ENCODE measurements around the gene GALR3.

GALR3 gene

DNA sequence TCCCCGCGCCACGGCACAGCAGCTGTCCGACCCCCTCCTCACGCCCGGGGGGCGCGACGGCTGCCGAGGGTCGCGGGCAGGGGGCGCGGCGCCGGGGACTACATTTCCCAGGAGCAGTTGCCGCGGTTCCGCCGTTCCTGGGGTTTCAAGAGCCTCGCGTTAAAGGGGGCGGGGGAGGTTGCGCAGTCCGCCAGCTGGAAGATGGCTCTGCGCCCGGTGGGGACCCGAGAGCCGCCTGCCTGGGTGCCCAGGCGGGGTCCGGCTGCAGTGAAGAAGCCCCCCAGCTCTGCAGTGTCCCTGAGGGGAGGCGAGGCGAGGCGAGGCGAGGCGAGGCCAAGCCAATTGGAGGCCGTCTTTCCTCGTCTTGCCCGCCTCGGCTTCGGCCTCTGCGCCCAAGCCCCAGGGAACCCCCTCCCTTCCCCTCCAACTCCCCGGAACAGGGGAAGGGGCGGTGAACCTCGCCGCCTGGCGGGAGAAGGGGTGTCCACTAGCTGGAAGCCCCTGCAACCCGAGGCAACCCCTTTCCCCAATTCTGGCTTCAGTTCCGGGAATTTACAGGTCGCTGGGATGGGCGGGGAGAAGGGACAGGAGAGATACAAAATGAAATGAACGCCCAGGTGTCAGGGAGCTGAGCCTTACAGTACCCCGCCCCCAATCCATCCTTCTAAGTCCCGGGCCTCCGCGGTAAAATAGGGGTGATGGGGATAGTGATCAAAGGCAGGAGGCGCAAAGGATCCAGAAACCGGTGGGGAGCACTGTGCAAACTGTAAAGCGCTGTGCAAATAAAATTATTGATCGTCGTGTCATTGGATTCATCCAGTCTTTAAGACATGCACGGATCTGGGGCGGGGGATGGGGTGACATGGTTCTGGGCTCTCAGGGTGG, 20.6 kb upstream of the GALR3 start (continued):
- TF ChIP-seq, protein P1, sequence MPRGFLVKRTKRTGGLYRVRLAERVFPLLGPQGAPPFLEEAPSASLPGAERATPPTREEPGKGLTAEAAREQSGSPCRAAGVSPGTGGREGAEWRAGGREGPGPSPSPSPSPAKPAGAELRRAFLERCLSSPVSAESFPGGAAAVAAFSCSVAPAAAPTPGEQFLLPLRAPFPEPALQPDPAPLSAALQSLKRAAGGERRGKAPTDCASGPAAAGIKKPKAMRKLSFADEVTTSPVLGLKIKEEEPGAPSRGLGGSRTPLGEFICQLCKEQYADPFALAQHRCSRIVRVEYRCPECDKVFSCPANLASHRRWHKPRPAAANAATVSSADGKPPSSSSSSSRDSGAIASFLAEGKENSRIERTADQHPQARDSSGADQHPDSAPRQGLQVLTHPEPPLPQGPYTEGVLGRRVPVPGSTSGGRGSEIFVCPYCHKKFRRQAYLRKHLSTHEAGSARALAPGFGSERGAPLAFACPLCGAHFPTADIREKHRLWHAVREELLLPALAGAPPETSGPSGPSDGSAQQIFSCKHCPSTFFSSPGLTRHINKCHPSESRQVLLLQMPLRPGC (tag by site-specific recombination; IDR thresholded peaks at IDR 0.05), result no peak
- TF ChIP-seq, protein P2, sequence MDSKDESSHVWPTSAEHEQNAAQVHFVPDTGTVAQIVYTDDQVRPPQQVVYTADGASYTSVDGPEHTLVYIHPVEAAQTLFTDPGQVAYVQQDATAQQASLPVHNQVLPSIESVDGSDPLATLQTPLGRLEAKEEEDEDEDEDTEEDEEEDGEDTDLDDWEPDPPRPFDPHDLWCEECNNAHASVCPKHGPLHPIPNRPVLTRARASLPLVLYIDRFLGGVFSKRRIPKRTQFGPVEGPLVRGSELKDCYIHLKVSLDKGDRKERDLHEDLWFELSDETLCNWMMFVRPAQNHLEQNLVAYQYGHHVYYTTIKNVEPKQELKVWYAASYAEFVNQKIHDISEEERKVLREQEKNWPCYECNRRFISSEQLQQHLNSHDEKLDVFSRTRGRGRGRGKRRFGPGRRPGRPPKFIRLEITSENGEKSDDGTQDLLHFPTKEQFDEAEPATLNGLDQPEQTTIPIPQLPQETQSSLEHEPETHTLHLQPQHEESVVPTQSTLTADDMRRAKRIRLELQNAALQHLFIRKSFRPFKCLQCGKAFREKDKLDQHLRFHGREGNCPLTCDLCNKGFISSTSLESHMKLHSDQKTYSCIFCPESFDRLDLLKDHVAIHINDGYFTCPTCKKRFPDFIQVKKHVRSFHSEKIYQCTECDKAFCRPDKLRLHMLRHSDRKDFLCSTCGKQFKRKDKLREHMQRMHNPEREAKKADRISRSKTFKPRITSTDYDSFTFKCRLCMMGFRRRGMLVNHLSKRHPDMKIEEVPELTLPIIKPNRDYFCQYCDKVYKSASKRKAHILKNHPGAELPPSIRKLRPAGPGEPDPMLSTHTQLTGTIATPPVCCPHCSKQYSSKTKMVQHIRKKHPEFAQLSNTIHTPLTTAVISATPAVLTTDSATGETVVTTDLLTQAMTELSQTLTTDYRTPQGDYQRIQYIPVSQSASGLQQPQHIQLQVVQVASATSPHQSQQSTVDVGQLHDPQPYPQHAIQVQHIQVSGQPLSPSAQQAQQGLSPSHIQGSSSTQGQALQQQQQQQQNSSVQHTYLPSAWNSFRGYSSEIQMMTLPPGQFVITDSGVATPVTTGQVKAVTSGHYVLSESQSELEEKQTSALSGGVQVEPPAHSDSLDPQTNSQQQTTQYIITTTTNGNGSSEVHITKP (tag by site-specific recombination; IDR thresholded peaks at IDR 0.05), result peak; percentile 83
- TF ChIP-seq SP3 (tag by site-specific recombination; IDR thresholded peaks at IDR 0.05) (peak; percentile 44), ZNF596 (tag by site-specific recombination; IDR thresholded peaks at IDR 0.05) (no peak), ZNF843 (tag by site-specific recombination; IDR thresholded peaks at IDR 0.05) (no peak)
- TF ChIP-seq, protein P3, sequence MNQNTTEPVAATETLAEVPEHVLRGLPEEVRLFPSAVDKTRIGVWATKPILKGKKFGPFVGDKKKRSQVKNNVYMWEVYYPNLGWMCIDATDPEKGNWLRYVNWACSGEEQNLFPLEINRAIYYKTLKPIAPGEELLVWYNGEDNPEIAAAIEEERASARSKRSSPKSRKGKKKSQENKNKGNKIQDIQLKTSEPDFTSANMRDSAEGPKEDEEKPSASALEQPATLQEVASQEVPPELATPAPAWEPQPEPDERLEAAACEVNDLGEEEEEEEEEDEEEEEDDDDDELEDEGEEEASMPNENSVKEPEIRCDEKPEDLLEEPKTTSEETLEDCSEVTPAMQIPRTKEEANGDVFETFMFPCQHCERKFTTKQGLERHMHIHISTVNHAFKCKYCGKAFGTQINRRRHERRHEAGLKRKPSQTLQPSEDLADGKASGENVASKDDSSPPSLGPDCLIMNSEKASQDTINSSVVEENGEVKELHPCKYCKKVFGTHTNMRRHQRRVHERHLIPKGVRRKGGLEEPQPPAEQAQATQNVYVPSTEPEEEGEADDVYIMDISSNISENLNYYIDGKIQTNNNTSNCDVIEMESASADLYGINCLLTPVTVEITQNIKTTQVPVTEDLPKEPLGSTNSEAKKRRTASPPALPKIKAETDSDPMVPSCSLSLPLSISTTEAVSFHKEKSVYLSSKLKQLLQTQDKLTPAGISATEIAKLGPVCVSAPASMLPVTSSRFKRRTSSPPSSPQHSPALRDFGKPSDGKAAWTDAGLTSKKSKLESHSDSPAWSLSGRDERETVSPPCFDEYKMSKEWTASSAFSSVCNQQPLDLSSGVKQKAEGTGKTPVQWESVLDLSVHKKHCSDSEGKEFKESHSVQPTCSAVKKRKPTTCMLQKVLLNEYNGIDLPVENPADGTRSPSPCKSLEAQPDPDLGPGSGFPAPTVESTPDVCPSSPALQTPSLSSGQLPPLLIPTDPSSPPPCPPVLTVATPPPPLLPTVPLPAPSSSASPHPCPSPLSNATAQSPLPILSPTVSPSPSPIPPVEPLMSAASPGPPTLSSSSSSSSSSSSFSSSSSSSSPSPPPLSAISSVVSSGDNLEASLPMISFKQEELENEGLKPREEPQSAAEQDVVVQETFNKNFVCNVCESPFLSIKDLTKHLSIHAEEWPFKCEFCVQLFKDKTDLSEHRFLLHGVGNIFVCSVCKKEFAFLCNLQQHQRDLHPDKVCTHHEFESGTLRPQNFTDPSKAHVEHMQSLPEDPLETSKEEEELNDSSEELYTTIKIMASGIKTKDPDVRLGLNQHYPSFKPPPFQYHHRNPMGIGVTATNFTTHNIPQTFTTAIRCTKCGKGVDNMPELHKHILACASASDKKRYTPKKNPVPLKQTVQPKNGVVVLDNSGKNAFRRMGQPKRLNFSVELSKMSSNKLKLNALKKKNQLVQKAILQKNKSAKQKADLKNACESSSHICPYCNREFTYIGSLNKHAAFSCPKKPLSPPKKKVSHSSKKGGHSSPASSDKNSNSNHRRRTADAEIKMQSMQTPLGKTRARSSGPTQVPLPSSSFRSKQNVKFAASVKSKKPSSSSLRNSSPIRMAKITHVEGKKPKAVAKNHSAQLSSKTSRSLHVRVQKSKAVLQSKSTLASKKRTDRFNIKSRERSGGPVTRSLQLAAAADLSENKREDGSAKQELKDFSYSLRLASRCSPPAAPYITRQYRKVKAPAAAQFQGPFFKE (tag by site-specific recombination; IDR thresholded peaks at IDR 0.05; ENCODE audit: borderline replicate concordance), result no peak

DNA sequence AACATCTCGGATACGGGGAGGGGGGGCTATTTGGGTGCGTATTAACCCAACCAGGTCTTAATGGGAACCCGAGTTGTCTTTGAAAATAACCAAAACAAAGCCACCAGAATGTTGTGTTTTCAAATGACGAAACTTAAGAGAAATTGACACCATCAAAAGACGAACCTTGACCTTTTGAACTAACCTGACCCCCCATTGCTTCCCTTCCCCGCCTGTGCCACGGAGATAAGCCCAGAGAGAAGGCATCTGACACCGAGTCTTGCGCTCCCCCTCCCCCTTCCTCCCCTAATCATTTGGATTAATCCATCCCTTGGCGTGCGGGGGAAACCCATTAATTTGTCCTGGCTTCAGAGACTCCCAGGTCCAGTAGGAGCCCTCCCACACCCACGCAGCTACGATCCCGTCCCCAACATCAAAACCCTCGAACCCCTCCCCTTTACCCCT, 20.0 kb upstream of the GALR3 start:
- ChIA-PET POLR2A (interaction anchor here (0.6 kb wide), 1 partner anchor 122 kb away, joined by 3 read pairs; no protein-coding TSS in a partner anchor), CTCF (interaction anchor here (0.7 to 1.1 kb wide), 2 partner anchors 20 to 259 kb away, joined by 4 to 5 read pairs; no protein-coding TSS in a partner anchor)
- no peaks in the 10 kb centered on the region for H3K9me3 ChIP-seq (ENCODE audit: control insufficient read depth, insufficient read depth, low read depth, low read length)
- H3K27ac ChIP-seq (ENCODE audit: extremely low read depth, low read depth, low read length), result no peak overlapping the region
- no peaks in the 10 kb centered on the region for H3K36me3 ChIP-seq (ENCODE audit: control insufficient read depth in 2 of 2, insufficient read depth in 1 of 2, low read length in 2 of 2)
- no peak overlapping the region for H3K4me3 ChIP-seq (ENCODE audit: low read depth, low read length)
- peaks cover 6% of the 10 kb centered on the region; the same call in 1 of the 2 replicates for H3K4me1 ChIP-seq (ENCODE audit: control insufficient read depth, insufficient read depth, low read length)
- TF ChIP-seq, protein P4, sequence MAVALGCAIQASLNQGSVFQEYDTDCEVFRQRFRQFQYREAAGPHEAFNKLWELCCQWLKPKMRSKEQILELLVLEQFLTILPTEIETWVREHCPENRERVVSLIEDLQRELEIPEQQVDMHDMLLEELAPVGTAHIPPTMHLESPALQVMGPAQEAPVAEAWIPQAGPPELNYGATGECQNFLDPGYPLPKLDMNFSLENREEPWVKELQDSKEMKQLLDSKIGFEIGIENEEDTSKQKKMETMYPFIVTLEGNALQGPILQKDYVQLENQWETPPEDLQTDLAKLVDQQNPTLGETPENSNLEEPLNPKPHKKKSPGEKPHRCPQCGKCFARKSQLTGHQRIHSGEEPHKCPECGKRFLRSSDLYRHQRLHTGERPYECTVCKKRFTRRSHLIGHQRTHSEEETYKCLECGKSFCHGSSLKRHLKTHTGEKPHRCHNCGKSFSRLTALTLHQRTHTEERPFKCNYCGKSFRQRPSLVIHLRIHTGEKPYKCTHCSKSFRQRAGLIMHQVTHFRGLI (tag by site-specific recombination; IDR thresholded peaks at IDR 0.05), result no peak
- TF ChIP-seq ZNF792 (tag by site-specific recombination; IDR thresholded peaks at IDR 0.05) (no peak), ZNF629 (tag by site-specific recombination; IDR thresholded peaks at IDR 0.05) (no peak), WT1 (tag by site-specific recombination; IDR thresholded peaks at IDR 0.05) (peak; percentile 61; the same call in 1 of the 2 replicates), GLIS2 (tag by site-specific recombination; IDR thresholded peaks at IDR 0.05) (peak; percentile 37; the same call in 1 of the 2 replicates), ZNF404 (tag by site-specific recombination; IDR thresholded peaks at IDR 0.05) (no peak), ZNF548 (tag by site-specific recombination; IDR thresholded peaks at IDR 0.05) (no peak), ZNF626 (tag by site-specific recombination; IDR thresholded peaks at IDR 0.05) (no peak), ZNF555 (tag by site-specific recombination; conservative IDR thresholded peaks at IDR 0.05) (no peak)
- TF ChIP-seq, protein P5, sequence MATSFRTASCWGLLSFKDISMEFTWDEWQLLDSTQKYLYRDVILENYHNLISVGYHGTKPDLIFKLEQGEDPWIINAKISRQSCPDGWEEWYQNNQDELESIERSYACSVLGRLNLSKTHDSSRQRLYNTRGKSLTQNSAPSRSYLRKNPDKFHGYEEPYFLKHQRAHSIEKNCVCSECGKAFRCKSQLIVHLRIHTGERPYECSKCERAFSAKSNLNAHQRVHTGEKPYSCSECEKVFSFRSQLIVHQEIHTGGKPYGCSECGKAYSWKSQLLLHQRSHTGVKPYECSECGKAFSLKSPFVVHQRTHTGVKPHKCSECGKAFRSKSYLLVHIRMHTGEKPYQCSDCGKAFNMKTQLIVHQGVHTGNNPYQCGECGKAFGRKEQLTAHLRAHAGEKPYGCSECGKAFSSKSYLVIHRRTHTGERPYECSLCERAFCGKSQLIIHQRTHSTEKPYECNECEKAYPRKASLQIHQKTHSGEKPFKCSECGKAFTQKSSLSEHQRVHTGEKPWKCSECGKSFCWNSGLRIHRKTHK (tag by site-specific recombination; IDR thresholded peaks at IDR 0.05), result no peak

All from HEK293 (cell line).